NCI-H2227 (cell line): ENCODE measurements around the gene MET.
"Not testable (repeated sequence)": the region's sequence is repeated elsewhere in the genome, so short reads cannot be mapped to it uniquely, and the experiment has no call there.

Experiments
- DNase-seq: peaks from one replicate; lab custom pipeline; 2025; ENCODE audit not compliant: unreplicated experiment; lab: John Stamatoyannopoulos, UW

The MET gene

GRCh38 chr7:116806046-116806944 is 134.3 kb downstream of the MET start:
- no peak for DNase-seq

DNA sequence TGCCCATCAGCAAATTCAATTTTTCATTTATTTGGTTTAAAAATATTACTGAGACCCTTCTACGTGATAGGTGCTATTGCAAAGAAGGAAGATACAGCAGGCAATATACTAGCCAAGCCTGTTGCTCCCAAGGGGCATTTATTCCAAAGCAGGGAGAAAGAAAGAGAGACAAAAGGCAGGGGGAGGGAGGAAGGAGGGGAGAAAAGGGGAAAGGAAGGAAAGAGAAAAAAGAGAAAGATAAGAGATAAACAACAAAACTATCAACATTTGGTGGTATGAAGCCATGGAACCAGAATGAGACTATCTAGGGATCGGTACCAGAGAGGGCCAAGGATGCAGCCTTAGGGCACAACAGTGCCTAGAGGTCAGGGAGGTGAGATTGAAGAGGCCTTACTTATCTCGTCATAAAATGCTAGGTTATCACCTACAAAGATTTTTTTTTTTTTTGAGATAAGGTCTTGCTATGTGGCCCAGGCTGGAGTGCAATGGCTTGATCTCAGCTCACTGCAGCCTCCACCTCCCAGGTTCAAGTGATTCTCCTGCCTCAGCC is 135.1 kb downstream of the MET start:
- no peak for DNase-seq

GRCh38 chr7:116809636-116810266 is 137.8 kb downstream of the MET start:
- DNase-seq = peak; percentile 68

DNA sequence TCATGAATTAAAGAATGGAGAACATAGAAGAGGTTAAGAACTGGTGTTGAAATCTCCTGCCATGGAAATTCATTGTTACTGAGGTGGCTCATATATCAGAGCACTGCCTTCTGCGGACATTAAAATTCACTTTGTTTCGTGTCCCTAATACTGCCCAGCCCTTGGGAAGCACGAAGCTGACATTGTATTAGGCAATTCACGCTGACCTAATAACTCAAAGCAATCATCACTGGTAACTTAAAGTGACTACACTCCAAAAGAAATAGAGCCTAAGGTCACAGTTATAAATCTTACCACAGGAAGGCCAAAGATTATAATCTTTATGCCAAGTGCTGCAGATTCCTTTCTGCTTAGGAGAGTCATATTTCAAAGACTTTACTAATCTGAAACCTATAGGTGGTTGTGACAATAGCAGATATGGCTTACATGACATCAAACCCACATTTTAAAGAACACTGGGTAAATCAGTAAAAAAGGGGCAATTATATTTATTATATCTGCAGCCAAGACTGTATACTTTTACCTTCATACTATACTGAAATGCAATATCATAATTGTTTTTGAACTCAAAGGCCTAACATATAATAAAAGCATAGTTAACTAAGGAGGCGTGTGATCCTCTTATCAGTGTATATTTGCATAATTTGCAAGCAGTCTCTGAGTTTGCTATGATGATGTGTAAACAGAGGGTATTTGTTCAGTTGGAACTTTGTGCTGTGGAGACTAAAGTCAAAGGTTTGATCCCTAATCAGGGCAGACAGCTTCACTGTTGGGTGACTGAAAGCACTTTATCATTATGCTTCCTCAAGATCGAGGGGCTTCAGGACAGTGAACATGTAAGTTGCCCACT is 138.5 kb downstream of the MET start:
- DNase-seq = no peak

DNA sequence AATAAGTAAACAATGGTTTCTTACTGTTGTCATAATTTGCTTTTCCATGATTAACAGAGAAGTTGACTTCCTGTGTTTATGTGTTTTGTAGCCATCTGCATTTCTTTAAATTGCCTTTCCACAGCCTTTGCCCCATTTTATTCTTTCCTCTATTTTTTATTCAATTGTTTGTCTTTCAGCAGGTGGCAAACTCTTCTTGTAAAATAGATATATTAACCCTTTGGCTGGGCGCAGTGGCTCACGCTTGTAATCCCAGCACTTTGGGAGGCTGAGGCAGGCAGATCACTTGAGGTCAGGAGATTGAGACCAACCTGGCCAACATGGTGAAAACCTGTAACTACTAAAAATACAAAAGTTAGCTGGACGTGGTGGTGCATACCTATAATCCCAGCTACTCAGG is 139.8 kb downstream of the MET start:
- DNase-seq = no peak

DNA sequence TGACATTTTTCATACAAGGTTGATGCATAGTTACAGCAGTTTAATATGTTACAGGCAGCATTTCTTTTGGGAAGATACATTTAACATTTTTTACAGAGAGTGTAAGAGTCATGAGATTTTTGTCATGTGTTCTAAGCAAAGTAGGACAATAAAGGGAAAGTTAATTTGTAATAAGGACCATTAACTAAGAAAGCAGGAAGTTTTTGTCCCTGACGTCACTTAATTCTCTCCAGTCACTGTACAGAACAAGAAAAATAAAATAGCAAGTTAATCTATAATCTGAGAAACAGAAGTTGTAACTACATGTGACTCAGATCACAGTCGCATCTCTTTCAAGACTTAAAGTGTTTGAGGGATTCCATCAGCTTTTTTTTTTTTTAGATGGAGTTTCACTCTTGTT is 140.9 kb downstream of the MET start:
- no peak for DNase-seq

- DNase-seq = not testable (repeated sequence)
Observed at GRCh38 chr7:116813371-116813770, 141.4 kb downstream of the MET start.

DNA sequence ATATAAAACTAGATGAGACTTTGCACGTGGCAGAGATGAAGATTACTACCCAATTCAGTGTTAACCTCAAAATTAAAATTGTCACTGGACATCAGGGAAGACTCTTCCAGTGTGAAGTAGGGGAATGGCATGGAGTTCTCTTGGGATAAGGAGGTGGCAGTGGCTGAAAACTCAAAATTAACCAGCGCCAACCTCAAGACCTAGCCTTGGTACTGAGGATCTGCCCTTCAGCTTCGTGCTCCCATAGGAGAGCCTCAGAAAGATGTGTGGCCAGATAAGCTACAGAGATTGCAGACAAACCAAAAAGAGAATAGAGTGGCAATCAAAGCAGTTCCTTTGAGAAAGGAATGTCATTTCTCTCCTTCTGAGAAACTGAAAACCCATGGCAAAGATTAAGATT is 143.0 kb downstream of the MET start:
- DNase-seq = no peak

DNA sequence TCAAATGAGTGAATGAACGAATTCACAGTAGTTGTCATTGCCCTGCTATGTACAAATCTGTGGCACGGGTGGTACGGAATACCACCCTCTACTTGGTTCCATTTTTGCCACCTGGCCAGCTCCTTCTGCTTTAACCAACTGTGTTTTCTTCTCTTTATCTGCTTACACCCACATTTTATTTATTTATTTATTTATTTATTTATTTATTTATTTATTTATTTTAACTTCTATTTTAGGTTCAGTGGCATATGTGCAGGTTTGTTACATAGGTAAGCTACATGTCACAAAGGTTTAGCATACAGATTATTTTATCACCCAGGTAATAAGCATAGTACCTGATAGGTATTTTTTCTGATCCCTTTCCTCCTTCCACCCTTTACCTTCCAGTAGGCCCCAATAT is 148.2 kb downstream of the MET start:
- no peak for DNase-seq

- not testable (repeated sequence) for DNase-seq
Observed at GRCh38 chr7:116821647-116822046, 149.7 kb downstream of the MET start.

DNA sequence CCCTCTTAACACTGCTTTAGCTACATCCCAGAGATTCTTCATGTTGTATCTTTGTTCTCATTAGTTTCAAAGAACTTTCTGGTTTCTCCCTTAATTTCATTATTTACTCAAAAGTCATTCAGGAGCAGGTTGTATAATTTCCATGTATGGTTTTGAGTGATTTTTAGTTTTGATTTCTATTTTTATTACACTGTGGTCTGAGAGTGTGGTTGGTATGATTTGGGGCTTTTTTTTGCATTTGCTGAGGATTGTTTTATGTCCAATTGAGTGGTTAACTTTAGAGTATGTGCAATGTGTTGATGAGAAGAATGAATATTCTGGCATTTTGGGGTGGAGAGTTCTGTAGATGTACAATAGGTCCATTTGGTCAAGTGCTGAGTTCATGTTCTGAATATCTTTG is 152.5 kb downstream of the MET start:
- DNase-seq = no peak

DNA sequence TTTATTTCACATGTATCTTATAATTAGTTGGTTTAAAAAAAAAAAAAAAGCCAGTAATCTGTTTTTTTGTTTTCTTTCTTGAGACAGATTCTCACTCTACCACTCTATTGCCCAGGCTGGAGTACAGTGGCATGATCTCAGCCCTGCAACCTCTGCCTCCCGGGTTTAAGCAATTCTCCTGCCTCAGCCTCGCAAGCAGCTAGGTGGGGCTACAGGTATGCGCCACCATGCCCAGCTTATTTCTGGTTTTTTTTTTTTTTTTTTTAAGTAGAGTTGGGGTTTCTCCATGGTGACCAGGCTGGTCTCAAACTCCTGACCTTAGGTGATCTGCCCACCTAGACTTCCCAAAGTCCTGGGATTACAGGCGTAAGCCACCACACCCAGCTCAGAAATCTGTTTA is 156.3 kb downstream of the MET start:
- no peak for DNase-seq

DNA sequence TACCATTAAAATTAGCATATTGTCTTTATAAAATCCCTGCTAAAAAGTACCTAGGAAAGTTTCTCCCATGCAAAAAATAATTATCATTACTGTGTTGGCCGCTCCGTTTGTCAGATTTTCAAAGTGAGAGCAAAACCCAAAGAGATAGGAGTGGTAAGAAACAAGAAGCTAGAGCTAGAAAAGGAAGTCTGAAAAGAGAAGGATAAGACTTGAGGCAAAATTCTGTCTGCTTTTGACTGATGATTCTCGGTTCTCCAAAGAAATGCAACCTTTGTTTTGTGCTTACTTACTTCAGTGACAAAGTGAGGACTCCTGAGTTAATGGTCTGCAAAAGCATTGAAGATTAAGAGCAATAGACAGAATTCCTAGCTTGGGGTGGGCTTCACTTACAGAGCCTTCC is 157.0 kb downstream of the MET start:
- DNase-seq = no peak

- no peak for DNase-seq
Observed at GRCh38 chr7:116829493-116829892, 157.5 kb downstream of the MET start.

GRCh38 chr7:116832692-116833091 is 160.7 kb downstream of the MET start:
- no peak for DNase-seq

GRCh38 chr7:116834815-116835504 is 163.0 kb downstream of the MET start:
- no peak for DNase-seq

- no peak for DNase-seq
Observed at GRCh38 chr7:116836048-116836447, 164.1 kb downstream of the MET start.

GRCh38 chr7:116836911-116837310 is 164.9 kb downstream of the MET start:
- DNase-seq = no peak

DNA sequence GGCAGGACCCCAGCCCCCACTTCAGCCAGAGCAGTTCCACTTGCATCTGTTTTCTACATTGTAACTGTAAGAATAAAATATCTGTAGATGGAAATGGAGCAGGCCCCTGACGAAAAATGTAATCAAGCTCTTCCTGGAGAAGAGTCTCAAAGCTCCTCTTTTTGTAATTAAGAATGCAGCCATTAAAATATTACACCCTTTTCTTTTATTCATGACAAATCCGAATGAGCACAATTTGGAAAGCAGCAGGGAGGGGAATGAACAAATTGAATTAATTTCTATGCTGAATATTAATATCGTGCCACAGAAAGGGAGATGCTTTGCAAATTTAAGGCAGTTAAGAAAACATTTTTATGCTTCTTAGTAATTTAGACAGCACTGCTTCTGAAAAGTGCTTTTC is 165.6 kb downstream of the MET start:
- no peak for DNase-seq

DNA sequence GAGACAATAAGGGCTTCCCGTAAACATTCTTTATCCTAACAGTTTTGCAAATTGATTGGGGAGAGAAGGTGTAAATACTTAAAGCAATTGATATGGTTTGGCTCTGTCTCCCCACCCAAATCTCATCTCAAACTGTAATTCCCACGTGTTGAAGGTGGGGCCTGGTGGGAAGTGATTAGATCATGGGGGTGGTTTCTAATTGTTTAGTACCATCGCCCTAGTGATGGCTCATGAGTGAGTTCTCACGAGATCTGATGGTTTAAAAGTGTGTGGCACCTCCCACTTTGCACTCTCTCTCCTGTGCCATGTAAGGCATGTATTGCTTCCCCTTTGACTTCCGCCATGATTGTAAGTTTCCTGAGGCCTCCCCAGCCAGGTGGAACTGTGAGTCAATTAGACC is 168.3 kb downstream of the MET start:
- DNase-seq = no peak

- DNase-seq = no peak
Observed at GRCh38 chr7:116842371-116842770, 170.4 kb downstream of the MET start.
